Measurements from ENCODE around the gene AFF1. TPM values are rescaled to one million over a fixed set of nuclear protein-coding genes. Genes with fewer than 3 reads are reported as not detected.

AFF1 gene
- polyA plus RNA-seq, 3 donors: 43.6 to 47.3 (median 45.4) TPM

DNA sequence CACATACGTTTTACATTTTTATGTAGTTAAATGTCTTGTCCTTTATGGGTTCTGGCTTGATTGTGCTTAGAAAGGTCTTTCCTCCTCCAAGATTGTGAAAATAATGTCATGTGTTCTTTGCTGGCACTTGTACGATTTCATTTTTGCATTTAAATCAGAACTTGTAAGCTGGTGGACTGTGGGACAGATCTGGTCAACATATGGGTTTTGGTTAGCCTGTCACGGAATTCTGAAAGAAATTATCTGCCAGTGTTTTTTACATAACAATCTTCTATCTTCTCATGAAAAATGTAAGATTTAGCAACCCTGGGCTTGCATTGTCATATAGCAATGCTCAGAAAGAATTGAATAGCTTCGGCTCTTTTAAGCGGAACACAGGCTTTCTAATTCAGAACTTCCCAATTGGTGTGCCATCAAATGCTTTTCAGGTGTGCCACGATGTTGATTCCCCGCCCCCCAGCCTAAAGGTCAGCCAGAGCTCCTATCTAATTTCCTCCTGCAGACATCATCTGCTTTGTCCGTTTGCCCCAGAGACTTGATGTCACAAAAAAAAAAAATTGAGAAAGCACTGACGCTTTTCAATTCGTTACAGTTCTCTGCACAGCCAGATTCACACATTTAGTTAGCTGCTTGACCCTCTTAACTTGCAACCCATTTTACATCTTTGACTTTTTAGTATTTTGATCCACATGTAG lies 16.2 kb downstream of the AFF1 start:
- DNase-seq (ENCODE audit: low read depth in 3 of 3, low spot score in 2 of 3): no peak

DNA sequence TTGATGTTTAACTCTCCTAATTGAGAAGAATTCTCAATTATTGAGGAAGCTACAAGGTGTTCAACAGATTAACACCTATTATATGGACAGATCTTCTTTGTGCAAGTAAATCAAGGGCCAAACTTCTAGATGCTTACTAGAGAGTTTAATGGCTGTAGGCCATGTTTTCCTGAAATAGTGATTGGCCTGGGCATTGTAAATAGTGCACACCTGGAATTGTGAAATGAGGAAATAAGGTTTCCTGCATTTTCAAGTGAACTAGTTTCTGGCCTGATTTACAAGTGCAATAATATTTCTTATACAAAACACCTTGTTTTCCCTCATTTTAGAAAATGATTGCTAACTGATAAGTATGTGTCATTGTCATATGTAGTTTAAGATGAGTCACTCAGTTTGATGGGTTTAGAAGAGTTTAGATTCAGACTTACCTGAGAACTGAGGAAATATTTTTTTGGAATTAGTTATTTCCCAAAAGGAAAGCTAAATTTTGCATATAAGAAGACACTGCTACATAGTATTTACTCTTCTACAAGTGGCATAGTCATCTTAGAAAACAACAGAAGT lies 21.2 kb downstream of the AFF1 start:
- DNase-seq (ENCODE audit: low read depth in 3 of 3, low spot score in 2 of 3): no peak

DNA sequence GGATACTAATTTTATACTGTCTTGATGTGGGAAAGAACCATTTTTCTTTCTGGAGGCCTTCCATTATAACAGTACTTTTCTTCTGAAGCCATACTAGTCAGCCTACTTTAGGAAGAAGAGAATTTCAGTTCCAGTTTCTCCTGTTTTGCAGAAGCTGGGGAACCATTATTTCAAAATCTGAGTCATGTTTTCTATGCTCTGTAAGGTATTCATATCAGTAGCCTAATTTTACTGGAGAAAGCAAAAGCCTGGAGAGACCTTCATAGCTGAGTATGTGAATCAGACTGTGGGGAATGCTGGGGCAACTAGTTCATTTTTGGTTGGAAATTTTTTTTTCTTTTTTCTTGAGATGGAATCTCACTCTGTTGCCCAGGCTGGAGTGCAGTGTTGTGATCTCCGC lies 22.4 kb downstream of the AFF1 start:
- DNase-seq (ENCODE audit: low read depth in 3 of 3, low spot score in 2 of 3): no peak

DNA sequence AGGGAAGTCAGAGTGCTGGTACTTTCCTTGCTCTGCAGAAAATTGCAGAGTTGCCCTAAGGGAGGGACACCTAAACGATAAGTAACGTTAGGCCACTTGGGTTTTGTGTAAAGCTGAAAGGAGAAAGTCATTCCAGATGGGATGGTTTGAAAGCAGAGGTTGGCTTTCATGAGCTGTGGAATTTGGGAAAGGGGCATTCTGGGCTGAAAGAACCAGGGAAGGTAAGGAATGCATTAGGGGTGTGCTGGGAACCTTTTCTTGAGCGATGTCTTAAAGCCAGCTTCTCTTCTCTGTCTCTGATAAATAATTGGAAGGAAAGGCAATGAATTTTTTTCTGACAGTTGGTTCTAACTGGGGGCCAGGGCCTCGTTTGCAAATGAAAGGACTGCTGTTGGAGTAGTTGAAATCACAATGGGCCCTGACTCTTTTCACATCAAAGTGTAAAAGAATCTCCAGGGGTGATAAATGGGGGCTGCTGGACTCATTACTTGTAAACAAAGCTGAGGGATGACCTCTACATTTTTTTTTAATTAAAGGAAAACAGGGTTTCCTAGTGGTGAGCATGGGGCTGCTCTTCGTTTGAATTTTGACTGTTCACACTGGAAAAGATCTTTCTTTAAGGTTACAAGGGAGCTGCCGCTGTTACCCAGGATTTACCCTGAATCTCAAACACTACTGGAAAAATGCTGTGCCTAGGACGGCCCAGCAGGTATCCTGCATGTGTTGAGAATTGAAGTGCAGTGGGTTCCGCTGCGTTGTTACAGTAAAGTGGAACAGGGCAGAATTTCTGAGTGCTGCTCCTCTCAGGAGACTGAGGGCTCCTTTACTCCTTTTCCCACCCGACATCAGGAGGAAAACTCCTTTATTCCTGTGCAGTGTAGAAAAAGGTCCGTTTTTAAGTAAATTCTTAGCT lies 25.0 kb downstream of the AFF1 start:
- no peak for DNase-seq (ENCODE audit: low read depth in 3 of 3, low spot score in 2 of 3)

DNA sequence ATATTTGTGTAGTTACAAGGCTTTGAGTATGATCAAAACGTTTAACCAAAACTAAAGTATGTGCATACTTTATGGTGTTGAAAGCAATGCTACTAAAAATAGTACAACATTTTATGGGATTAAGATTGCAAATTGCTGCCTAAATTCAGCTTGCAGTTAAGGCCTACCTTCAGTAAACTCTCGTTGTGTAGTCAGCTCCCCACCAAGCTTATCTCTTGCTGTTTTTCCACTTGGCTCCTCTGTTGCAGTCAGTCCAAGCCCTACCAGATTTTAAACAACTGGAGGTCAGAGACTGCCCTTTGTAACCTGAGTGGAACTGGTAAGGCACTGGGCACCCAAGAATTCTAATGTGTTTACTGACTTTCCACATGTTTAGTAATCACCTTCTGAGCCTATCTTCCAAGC lies 25.7 kb downstream of the AFF1 start:
- no peak for DNase-seq (ENCODE audit: low read depth in 3 of 3, low spot score in 2 of 3)

DNA sequence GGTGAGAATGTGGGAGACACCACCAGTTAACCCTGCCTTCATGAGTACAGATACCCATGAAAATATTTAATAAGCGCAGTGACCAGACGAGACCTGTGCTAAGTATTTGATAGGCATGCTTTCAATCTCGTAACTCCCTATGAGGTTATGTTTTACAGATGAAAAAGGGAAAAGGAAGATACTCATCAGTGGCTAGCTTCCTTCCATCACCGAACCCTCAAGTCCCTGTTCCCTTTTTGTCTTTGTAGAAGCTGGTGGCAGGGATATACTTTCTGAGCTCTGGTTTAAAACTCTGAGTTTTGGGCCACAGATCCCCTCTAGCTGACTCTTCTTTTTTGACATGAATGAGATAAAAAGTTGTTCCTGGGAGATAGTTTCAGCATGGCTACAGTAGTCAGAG lies 26.3 kb downstream of the AFF1 start:
- DNase-seq (ENCODE audit: low read depth in 3 of 3, low spot score in 2 of 3): no peak

DNA sequence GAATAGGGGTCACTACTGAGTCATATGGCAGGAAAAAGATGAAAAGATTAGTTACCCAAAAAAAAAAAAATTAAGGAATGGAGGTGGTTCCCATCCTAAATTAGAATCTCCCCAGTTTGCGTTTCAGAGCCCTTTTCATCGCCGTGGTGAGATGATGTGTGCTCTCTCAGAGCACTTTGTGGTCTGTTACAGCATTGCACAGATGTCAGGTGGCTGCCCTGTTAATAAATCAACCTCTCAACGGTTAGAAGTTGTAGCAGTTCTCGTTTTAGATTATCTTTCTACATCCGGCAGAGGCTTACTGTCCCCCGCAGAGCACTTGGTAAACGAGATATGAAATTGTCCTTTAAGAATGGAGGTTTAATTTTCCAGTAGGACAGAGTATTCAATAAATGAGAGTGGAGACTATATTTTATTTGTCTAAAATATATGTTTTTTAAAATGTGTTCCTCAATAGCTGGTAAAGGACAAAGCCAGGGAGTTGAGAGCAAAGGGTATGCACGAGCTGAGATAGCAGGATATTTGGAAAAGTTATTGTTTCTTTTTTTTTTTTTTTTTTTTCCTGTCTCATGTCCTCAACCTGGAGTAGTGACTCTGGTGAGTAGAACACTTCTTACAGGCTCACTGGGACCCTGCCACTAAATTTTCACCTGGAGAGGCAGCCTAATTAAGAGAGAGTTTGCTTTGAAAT lies 26.9 kb downstream of the AFF1 start:
- no peak for DNase-seq (ENCODE audit: low read depth in 3 of 3, low spot score in 2 of 3)

DNA sequence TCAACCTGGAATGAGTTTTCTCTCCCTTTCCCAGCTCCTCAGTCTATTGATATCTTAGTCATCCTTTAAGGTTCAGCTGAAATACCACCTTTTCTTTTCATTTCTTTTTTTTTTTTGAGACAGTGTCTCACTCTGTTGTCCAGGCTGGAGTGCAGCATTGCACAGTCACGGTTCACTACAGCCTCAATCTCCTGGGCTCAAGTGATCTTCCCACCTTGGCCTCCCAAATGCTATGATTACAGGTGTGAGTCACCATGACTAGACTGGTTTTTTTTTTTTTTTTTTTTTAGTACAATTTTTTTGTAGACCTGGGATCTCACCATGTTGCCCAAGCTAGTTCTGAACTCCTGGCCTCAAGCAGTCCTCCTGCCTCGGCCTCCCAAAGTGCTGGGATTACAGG lies 28.9 kb downstream of the AFF1 start:
- no peak for DNase-seq (ENCODE audit: low read depth in 3 of 3, low spot score in 2 of 3)

DNA sequence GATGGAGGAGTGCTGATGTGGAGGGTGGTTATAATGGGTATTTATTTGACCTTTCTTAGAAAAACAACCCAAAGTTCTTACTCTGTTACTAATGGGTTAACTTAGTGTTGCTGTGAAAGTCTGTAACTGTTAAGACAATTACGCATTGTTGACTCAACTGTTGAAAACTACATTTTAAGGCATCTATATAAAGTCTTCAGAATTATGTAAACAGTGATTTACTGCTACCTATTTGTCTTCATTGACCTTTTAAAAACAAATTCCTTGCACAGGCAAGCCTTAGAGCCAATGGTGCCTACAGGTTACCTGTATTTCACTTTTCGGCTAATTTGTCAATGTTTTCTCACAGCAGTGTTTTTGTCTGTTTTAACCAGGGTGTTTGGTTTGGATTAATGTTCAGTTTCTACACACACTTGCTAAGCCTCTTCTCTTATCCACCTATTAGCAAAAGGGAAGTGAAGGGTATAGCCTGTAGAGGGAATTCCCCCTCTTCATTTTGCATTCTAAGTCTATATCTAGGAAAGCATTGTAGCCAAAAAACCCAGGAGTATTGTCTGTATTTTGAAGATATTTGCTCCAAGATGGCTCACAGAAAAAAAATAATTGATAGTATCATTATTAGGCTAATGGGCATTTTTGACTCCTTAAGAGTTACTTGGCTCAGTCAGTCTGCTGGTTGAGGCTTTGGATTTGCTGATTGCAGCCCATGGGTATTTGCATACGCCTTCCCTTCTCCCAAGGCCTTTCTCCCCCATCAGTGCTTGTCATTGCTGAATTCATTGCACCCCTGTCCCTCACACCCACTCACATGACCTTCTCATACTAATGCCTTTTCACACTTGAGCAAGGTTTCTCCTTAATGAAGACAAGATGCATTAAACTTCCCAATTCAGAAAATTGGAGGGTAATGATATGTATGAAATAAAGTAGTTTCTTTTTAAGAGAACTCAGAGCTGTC lies 30.5 kb downstream of the AFF1 start:
- no peak for DNase-seq (ENCODE audit: low read depth in 3 of 3, low spot score in 2 of 3)

DNA sequence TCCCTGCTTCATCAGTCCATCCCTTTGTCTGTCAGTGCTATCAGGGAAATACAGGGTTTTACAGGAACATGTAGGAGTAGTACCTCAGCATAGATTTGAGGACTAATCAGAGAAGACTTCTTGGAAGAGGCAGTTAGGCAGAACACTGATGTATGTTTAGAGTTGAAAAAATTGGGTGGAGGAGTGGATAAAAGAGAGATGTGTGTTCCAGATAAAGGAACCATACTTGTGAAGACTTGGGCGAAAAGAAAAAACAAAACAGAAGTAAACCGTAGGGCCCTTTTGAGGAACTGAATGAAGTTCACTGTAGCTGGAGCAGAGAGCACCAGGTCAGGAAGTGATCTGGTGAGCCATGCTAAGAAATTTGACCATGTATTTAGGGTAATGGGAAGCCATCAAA lies 32.3 kb downstream of the AFF1 start:
- no peak for DNase-seq (ENCODE audit: low read depth in 3 of 3, low spot score in 2 of 3)

DNA sequence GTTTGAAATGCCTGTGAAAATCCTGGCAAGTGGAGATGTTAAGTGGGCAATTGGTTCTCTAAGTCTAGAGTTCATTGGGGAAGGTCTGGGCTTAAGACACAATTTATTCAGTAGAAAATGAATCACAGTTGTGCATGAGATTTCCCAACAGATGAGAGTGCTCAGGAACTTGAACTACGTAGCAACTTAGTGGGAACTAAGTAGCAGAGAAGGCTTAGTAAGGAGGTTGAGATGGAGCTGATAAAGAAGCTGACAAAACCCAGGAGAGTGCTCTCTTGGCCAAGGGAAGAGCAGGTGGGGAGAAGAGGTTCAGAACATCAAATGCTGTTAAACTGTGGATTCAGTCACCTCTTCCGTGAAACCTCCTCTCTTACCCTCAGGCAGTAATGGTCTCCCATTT lies 33.0 kb downstream of the AFF1 start:
- DNase-seq (ENCODE audit: low read depth in 3 of 3, low spot score in 2 of 3): no peak

DNA sequence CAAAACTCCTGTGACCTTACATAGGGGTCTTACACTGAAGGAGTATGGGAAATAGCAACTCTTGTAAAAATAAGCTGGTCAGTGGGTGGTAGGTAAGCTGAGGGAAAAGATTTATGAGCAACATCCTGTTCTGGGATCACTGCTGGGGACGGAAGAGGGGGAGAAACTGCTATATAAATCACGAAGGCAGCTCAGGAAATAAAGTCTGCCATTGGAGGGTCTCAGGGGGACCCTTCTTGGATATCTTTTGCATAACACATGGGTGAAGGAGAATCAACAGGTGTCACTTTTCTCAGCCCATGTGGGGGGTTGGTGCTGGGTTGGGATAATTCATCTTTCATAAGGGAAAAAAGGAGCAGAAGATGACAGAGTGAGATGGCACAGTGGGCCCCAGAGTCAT lies 33.7 kb downstream of the AFF1 start:
- DNase-seq (ENCODE audit: low read depth in 3 of 3, low spot score in 2 of 3): no peak

DNA sequence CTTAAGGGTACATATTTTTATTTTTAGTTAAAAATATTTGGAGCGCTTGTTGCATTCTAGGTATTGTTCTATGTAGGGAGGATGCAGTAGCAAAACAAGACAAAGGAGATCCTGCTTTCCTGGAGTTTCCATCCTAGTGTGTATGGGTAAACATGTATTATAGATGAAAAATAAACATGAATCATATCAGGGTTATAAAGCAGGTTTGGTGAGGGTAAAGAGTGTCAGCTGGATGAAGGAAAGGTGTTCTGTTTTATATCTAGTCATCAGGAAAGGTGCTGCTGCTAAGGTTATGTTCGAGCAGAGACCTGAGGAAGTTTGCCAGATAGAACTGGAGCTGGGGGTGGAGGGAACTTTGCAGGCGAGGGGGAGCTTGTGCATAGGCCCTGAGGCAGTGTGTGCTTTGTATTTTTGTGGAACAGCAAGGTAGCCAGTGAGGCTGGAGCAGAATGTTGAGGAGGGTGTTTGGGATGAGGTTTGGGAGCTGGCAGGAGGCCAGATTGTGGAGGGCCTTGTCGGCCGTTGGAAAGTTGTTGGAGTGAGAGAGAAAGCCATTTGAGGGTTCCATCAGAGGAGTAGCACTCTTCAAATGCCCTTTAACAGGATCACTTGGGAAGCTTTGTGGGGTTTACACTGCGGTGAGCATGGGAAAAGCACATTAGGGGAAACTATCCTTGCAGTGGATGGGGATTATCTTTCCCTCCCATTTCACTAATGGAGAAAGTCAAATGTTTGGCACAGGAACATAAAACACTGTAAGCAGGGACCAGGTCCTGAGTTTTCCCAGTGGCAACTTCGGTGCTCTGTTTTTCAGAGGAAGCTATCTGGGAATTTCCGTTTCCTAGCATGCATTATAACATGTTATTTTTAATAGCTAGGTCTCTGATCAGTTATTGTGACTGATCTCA lies 35.9 kb downstream of the AFF1 start:
- DNase-seq (ENCODE audit: low read depth in 3 of 3, low spot score in 2 of 3): no peak

DNA sequence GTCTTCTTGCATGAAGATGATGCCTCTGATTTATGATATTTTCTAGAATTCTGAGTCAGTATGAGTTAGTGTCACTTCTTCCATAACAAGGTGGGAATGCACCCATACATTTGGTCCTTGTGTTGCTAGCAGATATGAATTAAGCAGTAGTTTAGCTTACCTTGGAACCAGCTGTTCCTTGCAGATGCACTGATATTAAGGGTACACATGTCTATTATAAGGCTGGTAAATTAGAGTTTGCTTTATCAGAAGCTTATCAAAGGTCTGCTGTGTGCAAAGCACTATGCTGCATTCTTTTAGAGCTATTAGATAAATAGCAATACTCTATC lies 36.5 kb downstream of the AFF1 start:
- DNase-seq (ENCODE audit: low read depth in 3 of 3, low spot score in 2 of 3): no peak

DNA sequence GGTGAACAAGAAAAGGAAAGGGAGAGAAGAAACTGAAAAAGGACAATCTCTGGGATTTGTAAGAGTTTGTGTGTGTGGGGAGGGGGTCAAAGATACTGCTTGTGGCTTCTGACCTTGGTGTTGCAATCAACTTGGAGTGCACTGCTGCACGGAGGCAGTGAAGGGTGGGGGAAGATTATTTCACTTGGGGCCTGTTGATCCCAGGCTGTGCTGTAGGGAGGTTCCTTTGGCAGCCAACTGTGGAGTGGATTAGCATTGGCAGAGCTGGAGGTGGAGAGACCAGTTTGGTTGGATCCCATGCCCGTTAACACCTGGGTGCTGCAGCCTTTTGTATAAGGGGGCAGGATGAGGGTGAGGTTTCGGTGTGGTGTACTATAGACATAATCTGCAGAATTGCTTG lies 38.2 kb downstream of the AFF1 start:
- no peak for DNase-seq (ENCODE audit: low read depth in 3 of 3, low spot score in 2 of 3)

DNA sequence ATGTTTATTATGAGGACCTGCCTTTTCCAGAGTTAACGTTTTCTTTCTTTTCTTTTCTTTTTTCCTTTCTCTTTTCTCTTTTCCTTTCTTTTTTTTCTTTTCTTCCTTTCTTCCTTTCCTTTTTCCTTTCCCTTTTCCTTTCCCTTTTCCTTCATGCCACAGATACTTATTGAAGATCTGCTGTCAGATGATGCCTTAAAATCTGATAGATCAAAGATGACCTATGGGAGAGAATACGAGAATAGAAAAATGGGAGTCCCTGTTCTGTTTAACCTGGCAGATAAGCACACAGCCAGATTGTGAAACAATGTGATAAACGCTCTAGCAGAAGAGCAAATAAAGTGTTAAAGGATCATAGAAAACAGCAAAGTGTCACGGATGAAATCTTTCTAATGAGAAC lies 38.9 kb downstream of the AFF1 start:
- no peak for DNase-seq (ENCODE audit: low read depth in 3 of 3, low spot score in 2 of 3)

DNA sequence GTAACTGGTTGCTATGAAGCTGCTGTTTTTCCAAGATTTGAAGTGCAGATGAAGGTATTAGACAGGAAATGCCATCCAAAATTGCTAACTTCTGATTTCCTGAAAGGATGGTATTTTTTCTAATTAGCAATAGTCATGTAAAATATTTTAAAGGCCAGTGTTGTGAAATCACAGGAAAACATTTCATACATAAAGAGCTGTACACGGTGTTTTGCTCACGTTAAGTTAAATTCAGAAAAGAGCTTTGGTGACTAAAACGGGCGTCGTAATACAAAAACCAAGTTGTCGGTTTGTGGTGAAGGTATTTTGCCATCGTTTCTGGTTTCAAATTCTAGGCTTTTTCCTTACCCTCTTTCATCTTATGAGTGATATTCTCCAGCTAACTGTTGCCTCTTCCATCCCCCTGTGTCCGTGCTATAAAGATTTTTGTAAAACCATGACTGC lies 39.8 kb downstream of the AFF1 start:
- no peak for DNase-seq (ENCODE audit: low read depth in 3 of 3, low spot score in 2 of 3)

DNA sequence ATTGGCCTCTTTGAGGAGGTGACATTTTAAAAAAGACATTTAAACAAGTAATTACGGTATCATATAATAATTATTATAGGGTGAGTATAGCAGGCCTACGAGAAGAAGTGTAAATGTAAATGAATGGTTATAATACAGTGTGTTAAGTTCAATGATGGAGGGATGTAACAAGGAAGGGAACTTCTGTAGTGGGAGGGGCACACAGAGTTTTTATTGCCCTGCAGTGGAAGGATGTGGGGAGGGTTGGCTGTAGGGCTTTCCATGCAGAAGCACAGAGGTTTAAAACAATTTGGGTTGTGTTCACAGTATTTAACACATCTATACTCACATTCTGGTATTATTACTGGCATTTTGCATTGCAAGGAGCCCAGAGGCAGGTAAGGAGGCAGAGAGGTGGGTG lies 41.1 kb downstream of the AFF1 start:
- no peak for DNase-seq (ENCODE audit: low read depth in 3 of 3, low spot score in 2 of 3)

DNA sequence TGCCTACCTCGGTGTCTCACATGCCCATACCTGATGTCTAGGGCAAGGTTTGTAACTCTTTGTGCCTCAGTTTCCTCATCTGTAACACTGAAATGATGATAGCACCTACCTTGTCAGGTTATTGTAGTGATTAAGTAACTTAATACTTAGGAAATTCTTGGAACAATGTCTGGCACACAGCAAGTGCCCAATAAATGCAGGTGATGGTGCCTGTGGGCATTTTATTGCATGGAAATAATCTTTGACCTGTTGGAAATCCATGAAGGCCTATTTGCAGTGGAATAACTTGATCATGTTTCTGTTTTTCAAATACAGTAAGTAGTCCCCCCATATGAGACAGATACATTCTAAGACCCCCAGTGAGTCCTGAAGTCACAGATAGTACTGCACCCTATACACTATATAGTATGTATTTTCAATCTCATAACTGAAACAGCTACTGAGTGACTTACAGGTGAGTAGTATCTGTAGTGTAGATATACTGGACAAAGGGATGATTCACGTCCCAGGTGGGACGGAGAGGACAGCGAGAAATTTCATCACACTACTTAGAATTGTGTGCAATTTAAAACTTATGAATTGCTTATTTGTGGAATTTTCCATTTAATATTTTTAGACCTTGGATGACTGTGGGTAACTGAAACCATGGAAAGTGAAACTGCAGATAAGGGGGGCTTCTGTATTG lies 42.1 kb downstream of the AFF1 start:
- DNase-seq (ENCODE audit: low read depth in 3 of 3, low spot score in 2 of 3): no peak
